Activated CD8-positive, alpha-beta memory T cell treated with anti-CD3 and anti-CD28 coated beads, Interleukin-2, amount 50 U/mL, for 1 hour (primary cell): ENCODE results near the gene BTBD8.

Experiments
- DNase-seq: peaks from one replicate; pipeline ENCODE4 v3.0.0-alpha.2; 2020; ENCODE audit errors: extremely low read depth

BTBD8 gene

GRCh38 chr1:92094090-92094489 is 13.9 kb downstream of the BTBD8 start:
- no peak for DNase-seq

GRCh38 chr1:92094595-92094994 is 14.4 kb downstream of the BTBD8 start:
- DNase-seq, result no peak

- no peak for DNase-seq
Measured at GRCh38 chr1:92095874-92096273, 15.7 kb downstream of the BTBD8 start.

- DNase-seq, result no peak
Measured at GRCh38 chr1:92096317-92096716, 16.2 kb downstream of the BTBD8 start.

- DNase-seq, result no peak
Measured at GRCh38 chr1:92105546-92106081, 25.5 kb downstream of the BTBD8 start.

- no peak for DNase-seq
Measured at GRCh38 chr1:92108631-92109030, 28.5 kb downstream of the BTBD8 start.

- no peak for DNase-seq
Measured at GRCh38 chr1:92117526-92117925, 37.4 kb downstream of the BTBD8 start.

- DNase-seq, result no peak
Measured at GRCh38 chr1:92118826-92119225, 38.7 kb downstream of the BTBD8 start.

GRCh38 chr1:92123868-92124267 is 43.7 kb downstream of the BTBD8 start:
- no peak for DNase-seq

- no peak for DNase-seq
Measured at GRCh38 chr1:92125204-92125603, 45.1 kb downstream of the BTBD8 start.

- DNase-seq, result no peak
Measured at GRCh38 chr1:92126088-92126487, 45.9 kb downstream of the BTBD8 start.

- no peak for DNase-seq
Measured at GRCh38 chr1:92134331-92134730, 54.2 kb downstream of the BTBD8 start.

- no peak for DNase-seq
Measured at GRCh38 chr1:92136341-92136740, 56.2 kb downstream of the BTBD8 start.

- DNase-seq, result no peak
Measured at GRCh38 chr1:92154934-92155333, 74.8 kb downstream of the BTBD8 start.

- no peak for DNase-seq
Measured at GRCh38 chr1:92159593-92159992, 79.4 kb downstream of the BTBD8 start.

- no peak for DNase-seq
Measured at GRCh38 chr1:92165389-92165788, 85.2 kb downstream of the BTBD8 start.

- no peak for DNase-seq
Measured at GRCh38 chr1:92167151-92167550, 87.0 kb downstream of the BTBD8 start.

GRCh38 chr1:92168657-92169056 is 88.5 kb downstream of the BTBD8 start:
- DNase-seq, result no peak

GRCh38 chr1:92169214-92170005 is 89.3 kb downstream of the BTBD8 start:
- no peak for DNase-seq

GRCh38 chr1:92184632-92185031 is 104.5 kb downstream of the BTBD8 start:
- no peak for DNase-seq

GRCh38 chr1:92186081-92186480 is 105.9 kb downstream of the BTBD8 start:
- DNase-seq, result no peak

- no peak for DNase-seq
Measured at GRCh38 chr1:92188436-92189255, 108.5 kb downstream of the BTBD8 start.

GRCh38 chr1:92191726-92192125 is 111.6 kb downstream of the BTBD8 start:
- no peak for DNase-seq
